Choroid plexus epithelial cell (primary cell): ENCODE measurements around the gene EED.
A peak's percentile ranks its signal among the peaks of the same experiment; 100 is the strongest.

Experiments
- DNase-seq: peaks from one replicate; pipeline ENCODE4 v3.0.0-alpha.2; 2010; ENCODE audit warnings: low read depth
- H3K4me3 ChIP-seq: 2 replicates; pipeline ENCODE4 v1.5.1; 2011; ENCODE audit warnings: low read depth, mild to moderate bottlenecking, control low read depth, low read length, moderate library complexity
- TF ChIP-seq, protein P1 (sequence below): conservative IDR thresholded peaks from 2 replicates; pipeline ENCODE4 v1.5.1; 2011; ENCODE audit warnings: low read depth, mild to moderate bottlenecking, control low read depth, inconsistent platforms, low read length, moderate library complexity

EED gene

DNA sequence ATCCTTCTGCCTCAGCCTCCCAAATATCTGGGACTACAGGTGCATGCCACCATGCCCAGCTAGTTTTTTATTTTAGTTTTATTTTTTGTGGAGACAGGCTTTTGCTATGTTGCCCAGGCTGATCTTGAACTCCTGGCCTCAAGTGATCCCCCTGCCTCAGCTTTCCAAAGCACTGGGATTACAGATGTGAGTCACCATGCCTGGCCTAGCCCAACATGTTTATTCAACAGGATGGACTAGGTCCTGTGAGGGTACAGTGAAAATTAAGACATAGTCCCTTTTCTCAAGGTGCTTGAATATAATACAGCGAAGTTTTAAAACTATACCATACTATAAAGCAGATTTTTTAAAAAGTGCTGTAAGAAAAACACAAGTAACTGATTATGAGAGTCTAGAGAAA lies 45.2 kb upstream of the EED start:
- TF ChIP-seq, protein P1, sequence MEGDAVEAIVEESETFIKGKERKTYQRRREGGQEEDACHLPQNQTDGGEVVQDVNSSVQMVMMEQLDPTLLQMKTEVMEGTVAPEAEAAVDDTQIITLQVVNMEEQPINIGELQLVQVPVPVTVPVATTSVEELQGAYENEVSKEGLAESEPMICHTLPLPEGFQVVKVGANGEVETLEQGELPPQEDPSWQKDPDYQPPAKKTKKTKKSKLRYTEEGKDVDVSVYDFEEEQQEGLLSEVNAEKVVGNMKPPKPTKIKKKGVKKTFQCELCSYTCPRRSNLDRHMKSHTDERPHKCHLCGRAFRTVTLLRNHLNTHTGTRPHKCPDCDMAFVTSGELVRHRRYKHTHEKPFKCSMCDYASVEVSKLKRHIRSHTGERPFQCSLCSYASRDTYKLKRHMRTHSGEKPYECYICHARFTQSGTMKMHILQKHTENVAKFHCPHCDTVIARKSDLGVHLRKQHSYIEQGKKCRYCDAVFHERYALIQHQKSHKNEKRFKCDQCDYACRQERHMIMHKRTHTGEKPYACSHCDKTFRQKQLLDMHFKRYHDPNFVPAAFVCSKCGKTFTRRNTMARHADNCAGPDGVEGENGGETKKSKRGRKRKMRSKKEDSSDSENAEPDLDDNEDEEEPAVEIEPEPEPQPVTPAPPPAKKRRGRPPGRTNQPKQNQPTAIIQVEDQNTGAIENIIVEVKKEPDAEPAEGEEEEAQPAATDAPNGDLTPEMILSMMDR = no peak
- no peak overlapping the region for H3K4me3 ChIP-seq
- no peak for DNase-seq

DNA sequence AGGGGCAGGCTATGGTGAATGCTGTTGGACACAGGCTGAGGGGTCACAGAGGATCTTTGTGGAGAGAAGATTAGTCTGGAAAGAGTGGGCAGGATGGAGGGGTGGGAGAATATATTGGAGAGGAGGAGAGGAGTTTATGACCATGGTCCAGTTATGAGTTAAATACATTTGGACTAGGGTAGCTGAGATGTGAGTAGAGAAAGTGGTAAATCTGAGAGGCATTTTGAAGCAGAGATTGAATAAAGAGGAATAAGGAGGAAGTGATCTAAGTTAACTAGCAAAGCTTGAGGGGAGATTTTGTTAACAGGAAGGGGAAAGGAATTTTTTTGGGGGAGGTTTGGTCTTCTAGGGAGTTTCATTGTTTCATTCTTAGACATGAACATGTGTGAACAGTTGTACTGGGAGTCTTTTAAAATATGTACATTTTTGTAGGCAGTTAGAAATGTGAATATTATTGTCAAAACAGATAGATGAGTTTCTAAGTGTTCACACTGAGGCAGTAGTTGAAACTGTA lies 43.1 kb upstream of the EED start:
- TF ChIP-seq, protein P1 = no peak
- DNase-seq = no peak
- no peak overlapping the region for H3K4me3 ChIP-seq

DNA sequence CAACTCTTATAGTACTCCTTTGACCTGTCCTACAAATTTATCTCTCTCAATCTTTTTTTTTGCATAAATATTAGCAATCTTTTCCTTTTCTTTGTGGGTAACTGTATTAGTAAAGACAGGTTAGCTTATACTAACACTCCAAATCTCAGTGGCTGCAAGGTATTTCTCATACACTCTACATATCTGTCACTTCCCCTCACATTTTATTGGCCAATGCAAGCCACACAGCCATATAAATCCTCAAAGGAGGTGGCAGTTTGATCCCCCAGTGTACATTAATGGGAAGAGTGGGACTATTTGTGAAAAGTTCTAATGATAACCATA lies 42.6 kb upstream of the EED start:
- DNase-seq = no peak
- peak overlapping the region; percentile 42 for H3K4me3 ChIP-seq

DNA sequence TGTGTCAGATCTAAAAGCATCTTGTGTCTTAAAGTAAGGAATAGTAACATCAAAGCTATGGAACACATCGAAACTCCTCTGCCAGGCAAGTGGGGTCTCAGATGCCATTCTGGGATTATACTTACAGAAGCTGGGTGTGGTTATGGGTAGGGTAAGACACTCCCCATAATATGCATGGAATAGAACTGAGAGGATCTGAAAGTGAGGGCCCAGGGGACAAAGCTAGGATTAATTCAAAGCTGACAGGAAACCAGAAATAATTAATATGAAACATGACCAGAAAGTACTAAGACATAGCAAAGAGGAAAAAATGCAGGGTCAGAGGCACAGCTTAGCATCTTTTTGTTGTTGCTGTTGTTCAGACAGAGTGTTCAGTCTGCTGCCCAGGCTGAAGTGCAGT lies 40.2 kb upstream of the EED start:
- DNase-seq = no peak
- H3K4me3 ChIP-seq = no peak overlapping the region
- TF ChIP-seq, protein P1 = no peak

More for the DNA sequence above, 42.6 kb upstream of the EED start:
- TF ChIP-seq, protein P1 = no peak

DNA sequence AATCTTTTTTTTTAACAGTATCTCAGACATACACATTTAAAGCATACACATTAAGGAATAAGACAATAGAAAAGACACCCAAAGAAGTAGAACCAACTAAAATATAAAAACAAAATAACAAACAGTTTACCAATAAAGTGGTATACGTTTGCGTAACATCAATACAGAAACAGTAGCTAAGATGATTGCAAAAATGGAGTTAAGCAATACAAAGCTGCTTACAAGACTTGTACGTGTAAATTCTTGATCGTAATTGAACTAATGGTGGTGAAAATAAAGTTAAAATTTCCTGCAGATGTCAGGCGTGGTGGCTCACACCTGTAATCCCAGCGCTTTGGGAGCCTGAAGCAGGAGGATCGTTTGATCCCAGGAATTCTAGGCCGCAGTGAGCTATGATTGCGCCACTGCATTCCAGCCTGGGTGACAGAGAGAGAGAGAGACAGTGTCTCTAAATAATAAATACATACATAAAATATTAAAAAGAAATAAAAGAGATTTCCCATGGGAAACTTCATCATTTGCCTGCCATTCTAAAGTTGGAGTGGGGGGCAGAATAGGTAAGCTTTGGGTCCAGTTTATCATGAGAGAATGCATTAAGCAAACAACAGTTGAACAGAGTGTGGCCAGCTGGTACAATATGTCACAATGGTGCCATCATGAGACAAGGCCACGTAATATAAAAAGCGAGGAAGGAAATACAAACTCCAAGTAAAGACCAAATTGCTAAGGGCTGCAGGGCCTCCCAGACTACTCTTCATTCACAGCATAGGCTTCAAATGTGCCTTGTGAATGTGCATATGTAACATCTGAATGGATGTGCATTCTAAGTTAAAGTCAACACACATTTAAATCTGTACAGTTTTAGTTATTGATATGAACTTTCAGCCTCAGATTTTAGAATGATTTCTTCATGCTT lies 38.9 kb upstream of the EED start:
- TF ChIP-seq, protein P1 = no peak
- no peak for DNase-seq
- H3K4me3 ChIP-seq = no peak overlapping the region

DNA sequence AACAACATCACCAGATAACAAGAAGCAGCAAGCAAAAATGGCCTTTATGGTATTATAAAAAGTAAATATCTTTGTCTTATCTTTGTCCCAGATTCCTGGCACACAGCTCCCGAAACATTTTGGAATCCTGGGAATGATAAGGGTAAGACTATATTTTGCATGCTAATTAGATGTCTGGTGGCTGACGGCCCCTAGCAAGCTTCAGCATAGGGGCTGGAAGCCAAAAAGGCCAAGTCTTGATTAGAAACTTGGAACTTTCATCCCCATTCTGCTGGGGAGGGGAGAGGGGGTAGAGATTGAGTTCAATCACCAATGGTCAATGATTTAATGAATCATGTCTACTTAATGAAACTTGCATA lies 38.2 kb upstream of the EED start:
- no peak for DNase-seq
- no peak overlapping the region for H3K4me3 ChIP-seq
- TF ChIP-seq, protein P1 = no peak

DNA sequence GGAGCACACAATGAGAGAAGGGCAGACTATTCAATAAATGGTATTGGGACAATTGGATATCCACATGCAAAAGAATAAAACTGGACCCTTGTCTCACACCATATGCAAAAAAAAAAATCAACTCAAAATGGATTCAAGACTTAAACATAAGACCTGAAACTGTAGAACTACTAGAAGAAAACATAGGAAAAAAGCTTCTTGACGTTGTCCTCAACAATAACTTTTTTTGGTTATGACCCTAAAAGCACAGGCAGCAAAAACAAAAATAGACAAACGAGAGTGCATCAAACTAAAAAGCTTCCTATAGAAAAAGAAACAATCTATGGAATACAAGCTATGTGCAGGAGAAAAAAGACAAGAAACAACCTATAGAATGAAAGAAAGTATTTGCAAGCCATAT lies 37.1 kb upstream of the EED start:
- DNase-seq = no peak
- H3K4me3 ChIP-seq = no peak overlapping the region
- TF ChIP-seq, protein P1 = no peak
